H1 (cell line): Measurements from ENCODE around the gene MRPL50. TPM values are rescaled to one million over a fixed set of nuclear protein-coding genes. Genes with fewer than 3 reads are reported as not detected.

Experiments
- CTCF ChIA-PET: fragments of 300-600 bp; sonication (Branson Sonifier 250); formaldehyde crosslinking; loops from one replicate; lab custom pipeline; 2021; ENCODE audit not compliant: partially characterized antibody; lab: Charles Lee
- POLR2A ChIA-PET: fragments of 300-600 bp; sonication (Branson Sonifier 250); formaldehyde crosslinking; loops from one replicate; lab custom pipeline; 2021; ENCODE audit warnings: inconsistent platforms; ENCODE audit not compliant: partially characterized antibody; lab: Charles Lee
- DNase-seq, 2 experiments: peaks; one replicate each; pipeline versions ENCODE4 v3.0.0 to v3.0.0-alpha.2; 2010 to 2022; ENCODE audit warnings: low spot score in 2 of 2, low read depth in 1 of 2, mixed read lengths in 1 of 2
- FAIRE-seq: peaks from 2 replicates; lab custom pipeline; 2011; peaks lifted over from hg19 to GRCh38; lab: Jason Lieb, UNC
- H2AFZ ChIP-seq: 2 replicates; pipeline ENCODE4 v1.8.1; 2012; ENCODE audit warnings: low read length, inconsistent platforms
- H2AK5ac ChIP-seq: 2 replicates; pipeline ENCODE4 v1.6.1; 2013; ENCODE audit warnings: low read depth, low read length
- H2BK120ac ChIP-seq: replicated peaks from 2 replicates; pipeline ENCODE3; 2013; ENCODE audit warnings: low read depth, low read length, inconsistent platforms
- H2BK12ac ChIP-seq: 2 replicates; pipeline ENCODE4 v1.6.1; 2013; ENCODE audit warnings: low read depth, low read length
- H2BK15ac ChIP-seq: 2 replicates; pipeline ENCODE4 v1.6.1; 2013; ENCODE audit warnings: low read length
- H2BK20ac ChIP-seq: 2 replicates; pipeline ENCODE4 v1.6.1; 2013; ENCODE audit warnings: low read length
- H2BK5ac ChIP-seq: 2 replicates; pipeline ENCODE4 v1.6.1; 2013; ENCODE audit warnings: low read depth, low read length
- H3K14ac ChIP-seq: 2 replicates; pipeline ENCODE4 v1.6.1; 2013; ENCODE audit warnings: inconsistent platforms; ENCODE audit not compliant: insufficient read length
- H3K18ac ChIP-seq: 2 replicates; pipeline ENCODE4 v1.6.1; 2013; ENCODE audit warnings: low read length; ENCODE audit errors: extremely low read depth
- H3K23ac ChIP-seq: 2 replicates; pipeline ENCODE4 v1.6.1; 2013; ENCODE audit warnings: inconsistent platforms; ENCODE audit not compliant: insufficient read length
- H3K23me2 ChIP-seq: 2 replicates; pipeline ENCODE4 v1.6.1; 2013; ENCODE audit warnings: low read depth, low read length
- H3K27ac ChIP-seq: 2 replicates; pipeline ENCODE4 v1.6.1; 2011; ENCODE audit warnings: low read depth, low read length, inconsistent platforms
- H3K27me3 ChIP-seq, 4 experiments: replicated peaks in 1 of 4; 1 replicate in 1 of 4; 2 replicates in 3 of 4; pipeline versions ENCODE4 v1.6.1 to v1.8.1; 2011 to 2013; ENCODE audit warnings: low read length in 3 of 4, mild to moderate bottlenecking in 3 of 4, inconsistent platforms in 2 of 4, mixed read lengths in 2 of 4, moderate library complexity in 1 of 4; ENCODE audit not compliant: control insufficient read depth in 3 of 4, insufficient read depth in 3 of 4; ENCODE audit errors: extremely low read depth in 1 of 4
- H3K36me3 ChIP-seq, 4 experiments: 2 replicates each; pipeline versions ENCODE4 v1.6.1 to v1.8.1; 2011 to 2013; ENCODE audit warnings: mild to moderate bottlenecking in 4 of 4, low read length in 3 of 4, moderate library complexity in 2 of 4, control low read depth in 1 of 4, inconsistent platforms in 1 of 4; ENCODE audit not compliant: insufficient read depth in 4 of 4, control insufficient read depth in 2 of 4
- H3K4ac ChIP-seq: replicated peaks from 2 replicates; pipeline ENCODE3; 2013; ENCODE audit warnings: low read length, low read depth, mixed read lengths, inconsistent platforms; ENCODE audit not compliant: insufficient read length
- H3K4me1 ChIP-seq, 4 experiments: replicated peaks in 1 of 4; 1 replicate in 1 of 4; 2 replicates in 3 of 4; pipeline versions ENCODE4 v1.6.1 to v1.8.1; 2011 to 2013; ENCODE audit warnings: low read length in 3 of 4, inconsistent platforms in 2 of 4, mixed read lengths in 1 of 4; ENCODE audit not compliant: insufficient read depth in 4 of 4, control insufficient read depth in 3 of 4
- H3K4me2 ChIP-seq, 2 experiments: 2 replicates each; pipeline versions ENCODE4 v1.6.1 to v1.8.1; 2011 to 2013; ENCODE audit warnings: low read depth in 2 of 2, low read length in 2 of 2, control low read depth in 1 of 2, inconsistent platforms in 1 of 2, mild to moderate bottlenecking in 1 of 2; ENCODE audit not compliant: insufficient read depth in 1 of 2
- H3K4me3 ChIP-seq, 4 experiments: fragments of 200-600, 300-600 bp in 1 of 4; sonication (generic), shearing (Covaris generic), sonication (Bioruptor Twin) in 1 of 4; 2 replicates each; pipeline versions ENCODE4 v1.5.1 to v1.8.1; 2011 to 2016; ENCODE audit warnings: low read length in 4 of 4, low read depth in 3 of 4, control low read depth in 2 of 4, inconsistent platforms in 2 of 4, mild to moderate bottlenecking in 2 of 4, mixed read lengths in 1 of 4, moderate library complexity in 1 of 4; ENCODE audit not compliant: insufficient read depth in 2 of 4; ENCODE audit errors: extremely low read depth in 1 of 4
- H3K56ac ChIP-seq: replicated peaks from 2 replicates; pipeline ENCODE3; 2013; ENCODE audit warnings: low read depth, mild to moderate bottlenecking, mixed read lengths, low read length, inconsistent platforms; ENCODE audit not compliant: insufficient read length
- H3K79me1 ChIP-seq: 2 replicates; pipeline ENCODE4 v1.6.1; 2013; ENCODE audit warnings: low read depth, low read length, control low read depth
- H3K79me2 ChIP-seq, 2 experiments: 2 replicates each; pipeline versions ENCODE4 v1.6.1 to v1.8.1; 2012 to 2013; ENCODE audit warnings: low read length in 2 of 2, mild to moderate bottlenecking in 2 of 2, inconsistent platforms in 1 of 2; ENCODE audit not compliant: insufficient read depth in 2 of 2, control insufficient read depth in 1 of 2
- H3K9ac ChIP-seq, 4 experiments: replicated peaks in 1 of 4; 1 replicate in 1 of 4; 2 replicates in 3 of 4; pipeline versions ENCODE4 v1.6.1 to v1.8.1; 2011 to 2013; ENCODE audit warnings: low read depth in 3 of 4, low read length in 3 of 4, control low read depth in 2 of 4, mild to moderate bottlenecking in 2 of 4, moderate library complexity in 2 of 4, inconsistent platforms in 1 of 4; ENCODE audit errors: extremely low read depth in 1 of 4
- H3K9me3 ChIP-seq, 2 experiments: 2 replicates each; pipeline versions ENCODE4 v1.6.1 to v1.8.1; 2012 to 2013; ENCODE audit warnings: mild to moderate bottlenecking in 2 of 2, moderate library complexity in 2 of 2, control low read depth in 1 of 2, inconsistent platforms in 1 of 2, low read depth in 1 of 2, low read length in 1 of 2, mixed read lengths in 1 of 2; ENCODE audit not compliant: insufficient read depth in 2 of 2
- H4K20me1 ChIP-seq, 2 experiments: replicated peaks in 1 of 2; 2 replicates each; pipeline versions ENCODE3 to v1.8.1; 2011 to 2013; ENCODE audit warnings: inconsistent platforms in 2 of 2, low read length in 2 of 2, mild to moderate bottlenecking in 1 of 2; ENCODE audit not compliant: insufficient read depth in 2 of 2, control insufficient read depth in 1 of 2
- H4K5ac ChIP-seq: 2 replicates; pipeline ENCODE4 v1.6.1; 2013; ENCODE audit warnings: low read length, low read depth, mixed read lengths, inconsistent platforms; ENCODE audit not compliant: insufficient read length
- H4K8ac ChIP-seq: 2 replicates; pipeline ENCODE4 v1.8.0; 2013; ENCODE audit warnings: mild to moderate bottlenecking, moderate library complexity, low read length, inconsistent platforms; ENCODE audit not compliant: insufficient read depth; ENCODE audit errors: extremely low read depth
- H4K91ac ChIP-seq: replicated peaks from 2 replicates; pipeline ENCODE3; 2013; ENCODE audit warnings: low read length, mixed read lengths, inconsistent platforms; ENCODE audit not compliant: insufficient read length
- ATF2 ChIP-seq: IDR thresholded peaks from 2 replicates; pipeline ENCODE4 v1.6.1; 2012; ENCODE audit warnings: low read length, inconsistent platforms
- BCL11A ChIP-seq, 2 experiments: IDR thresholded peaks; one replicate each; pipeline ENCODE4 v1.6.1; 2011; ENCODE audit warnings: low read depth in 2 of 2, low read length in 2 of 2, mild to moderate bottlenecking in 2 of 2
- BRCA1 ChIP-seq: IDR thresholded peaks from 2 replicates; pipeline ENCODE4 v1.6.1; 2012; ENCODE audit warnings: low read depth, low read length, improper control_type of control experiment
- GTF2F1 ChIP-seq: IDR thresholded peaks from 2 replicates; pipeline ENCODE4 v1.6.1; 2012; ENCODE audit warnings: low read depth, low read length, improper control_type of control experiment, borderline replicate concordance
- JUN ChIP-seq: IDR thresholded peaks from 2 replicates; pipeline ENCODE4 v1.6.1; 2011; ENCODE audit warnings: low read depth, mild to moderate bottlenecking, improper control_type of control experiment, low read length
- JUND ChIP-seq: IDR thresholded peaks from 2 replicates; pipeline ENCODE4 v1.6.1; 2011; ENCODE audit warnings: mild to moderate bottlenecking, improper control_type of control experiment, low read length
- KDM5A ChIP-seq: fragments of 200-600 bp; IDR thresholded peaks from 2 replicates; pipeline ENCODE4 v1.7.1; 2012; ENCODE audit warnings: mild to moderate bottlenecking, low read length, inconsistent platforms, mixed read lengths
- MAFK ChIP-seq: IDR thresholded peaks from 2 replicates; pipeline ENCODE4 v1.6.1; 2012; ENCODE audit warnings: low read depth, mild to moderate bottlenecking, improper control_type of control experiment, low read length
- POLR2A ChIP-seq, 2 experiments: IDR thresholded peaks; 1 replicate in 1 of 2; 2 replicates in 1 of 2; pipeline ENCODE4 v1.6.1; 2011; ENCODE audit warnings: low read depth in 2 of 2, low read length in 2 of 2, mild to moderate bottlenecking in 2 of 2; ENCODE audit errors: control extremely low read depth in 1 of 2
- RBBP5 ChIP-seq: IDR thresholded peaks from 2 replicates; pipeline ENCODE4 v1.7.1; 2012; ENCODE audit warnings: low read depth, mild to moderate bottlenecking, inconsistent platforms, low read length, moderate library complexity, borderline replicate concordance
- RFX5 ChIP-seq: IDR thresholded peaks from 2 replicates; pipeline ENCODE4 v1.6.1; 2011; ENCODE audit warnings: low read depth, low read length, improper control_type of control experiment, borderline replicate concordance
- SP4 ChIP-seq: IDR thresholded peaks from 2 replicates; pipeline ENCODE4 v1.6.1; 2012; ENCODE audit warnings: low read length, inconsistent platforms
- SRF ChIP-seq: IDR thresholded peaks from 2 replicates; pipeline ENCODE4 v1.6.1; 2011; ENCODE audit warnings: mild to moderate bottlenecking, low read depth, low read length, moderate library complexity
- TEAD4 ChIP-seq: IDR thresholded peaks from 2 replicates; pipeline ENCODE4 v1.6.1; 2012; ENCODE audit warnings: low read depth, low read length, inconsistent platforms, mixed read lengths
- WGBS, 2 experiments: shearing (Covaris generic) in 1 of 2; methylation state at CpG; one replicate each; pipeline versions ENCODE4 v1.1.6 to v1.1.7; 2013 to 2015; ENCODE audit warnings: low lambda C conversion rate in 2 of 2, mixed read lengths in 2 of 2, inconsistent platforms in 1 of 2, low coverage in 1 of 2, missing lambda C conversion rate in 1 of 2; ENCODE audit not compliant: insufficient replicate concordance in 2 of 2, insufficient coverage in 1 of 2, insufficient read length in 1 of 2; ENCODE audit errors: extremely low coverage in 1 of 2, missing lambda C conversion rate in 1 of 2; 5-methylcytosine and 5-hydroxymethylcytosine counted together
- polyA plus RNA-seq, 7 experiments: library from polyadenylated mRNA; depleted of rRNA in 3 of 7; stranded (reverse) in 5 of 7; unstranded in 2 of 7; fragments of >200 nt in 5 of 7; fragments of 200-250 nt in 2 of 7; gene quantifications; 1 replicate in 5 of 7; 2 replicates in 1 of 7; 4 replicates in 1 of 7; pipeline versions ENCODE4 v1.2.1 to v1.2.3, GENCODE V29; 2011 to 2013; ENCODE audit warnings: missing spikeins in 2 of 7, mixed read lengths in 2 of 7
- total RNA-seq: library from RNA; stranded (reverse); fragmentation: NEBNext Ultra II Directional; extraction: Animal tissue kit (Norgen Biotek cat#: 25700); gene quantifications from 2 replicates; pipeline ENCODE4 v1.2.1, GENCODE V29; 2021

MRPL50 gene
- total and polyA plus RNA-seq, 2 of the 8 experiments (the other 6 are each of a cell fraction or from before 2014, with no cell fraction given), result 17.8 to 25.1 TPM

- Histone ChIP-seq H3K9ac (no peak overlapping the region), H4K8ac (no peak overlapping the region), H3K4me1 (peaks cover 0 to 3% (median 0%) of the 10 kb centered on the region in 4 experiments; a peak in 1 of 7 replicates), H2BK20ac (no peak overlapping the region), H3K4me2 (no peak overlapping the region), H3K27me3 (no peaks in the 10 kb centered on the region), H3K9me3 (no peaks in the 10 kb centered on the region; a peak in 1 of 4 replicates), H2BK5ac (no peak overlapping the region), H2BK15ac (no peak overlapping the region), H2BK120ac (no peak overlapping the region), H3K4ac (no peak overlapping the region), H3K56ac (no peak overlapping the region), H3K27ac (no peak overlapping the region), H3K79me1 (no peaks in the 10 kb centered on the region), H3K36me3 (peaks cover 0 to 43% (median 19%) of the 10 kb centered on the region in 4 experiments; a peak in 6 of 8 replicates), H3K79me2 (peaks cover 25 to 75% of the 10 kb centered on the region in 2 experiments), H4K5ac (no peak overlapping the region), H4K91ac (no peak overlapping the region), H3K14ac (no peak overlapping the region), H2AK5ac (no peak overlapping the region), H3K4me3 (no peak overlapping the region), H4K20me1 (peaks cover 0 to 1% of the 10 kb centered on the region in 2 experiments), H3K18ac (no peak overlapping the region), H3K23ac (no peak overlapping the region), H2BK12ac (no peak overlapping the region), H2AFZ (no peak overlapping the region), H3K23me2 (no peaks in the 10 kb centered on the region)
- WGBS, 2 experiments, result 92% methylated on average over 3 of the region's 3 CpGs; no CpG with 5 or more reads in 1 of the 2 experiments
- FAIRE-seq, result no peak
- ChIA-PET POLR2A (no interaction called here), CTCF (no interaction called here)
- DNase-seq, result no peak
- TF ChIP-seq BRCA1, result no peak
- TF ChIP-seq ATF2, result no peak
- TF ChIP-seq MAFK, result no peak
- no peak for TF ChIP-seq GTF2F1
- no peak for TF ChIP-seq SP4
- no peak for TF ChIP-seq SRF
- no peak for TF ChIP-seq RFX5
- no peak for TF ChIP-seq RBBP5
- no peak for TF ChIP-seq JUND
- no peak for TF ChIP-seq POLR2A (IDR thresholded peaks at IDR 0.05; ENCODE audit: control extremely low read depth in 1 of 2, low read depth in 2 of 2, low read length in 2 of 2)
- TF ChIP-seq BCL11A (IDR thresholded peaks at IDR 0.05; ENCODE audit: low read depth in 2 of 2, low read length in 2 of 2), result no peak
- TF ChIP-seq JUN, result no peak
- TF ChIP-seq KDM5A, result no peak
- no peak for TF ChIP-seq TEAD4
Observed at GRCh38 chr9:101393135-101393534, 5.3 kb downstream of the MRPL50 start.
